Esophagus squamous epithelium (tissue), 5 donors: Measurements from ENCODE around the gene FBXW11. TPM values are rescaled to one million over a fixed set of nuclear protein-coding genes. Genes with fewer than 3 reads are reported as not detected.
"Not testable (repeated sequence)": the region's sequence is repeated elsewhere in the genome, so short reads cannot be mapped to it uniquely, and the experiment has no call there.

Experiments used
- DNase-seq: peaks from one replicate; lab custom pipeline; 2025; lab: John Stamatoyannopoulos, UW
- H3K27ac ChIP-seq, 4 donors: fragments of 200-600 bp; sonication (generic); one replicate each; pipeline ENCODE4 v1.5.1; 2016 to 2019; ENCODE audit warnings: mild to moderate bottlenecking in 1 of 4
- H3K27me3 ChIP-seq, 4 donors: fragments of 200-600 bp; sonication (generic); 1 replicate in 3 of 4; 2 replicates in 1 of 4; pipeline versions ENCODE4 v1.5.1 to v1.6.0; 2017 to 2021; ENCODE audit warnings: antibody characterized with exemption in 1 of 4
- H3K36me3 ChIP-seq, 3 donors: fragments of 200-600 bp; sonication (generic); one replicate each; pipeline ENCODE4 v1.5.1; 2016 to 2019
- H3K4me1 ChIP-seq, 3 donors: fragments of 200-600 bp; sonication (generic); one replicate each; pipeline ENCODE4 v1.5.1; 2017 to 2019
- H3K4me3 ChIP-seq, 4 donors: fragments of 200-600 bp; sonication (generic); 1 replicate in 3 of 4; 2 replicates in 1 of 4; pipeline ENCODE4 v1.5.1; 2016 to 2019; ENCODE audit warnings: mild to moderate bottlenecking in 2 of 4, moderate library complexity in 1 of 4
- H3K9me3 ChIP-seq, 3 donors: fragments of 200-600 bp; sonication (generic); one replicate each; pipeline ENCODE4 v1.5.1; 2016 to 2019
- CTCF ChIP-seq, 6 experiments: fragments of 450-650 bp in 4 of 6; fragments of 200-600 bp in 2 of 6; sonication (generic) in 2 of 6; IDR thresholded peaks; one replicate each; pipeline ENCODE4 v1.5.1; 2016 to 2019; ENCODE audit warnings: antibody characterized with exemption in 6 of 6, mild to moderate bottlenecking in 4 of 6, moderate library complexity in 4 of 6
- POLR2A ChIP-seq, 4 donors: fragments of 450-650 bp; IDR thresholded peaks; one replicate each; pipeline ENCODE4 v1.6.1; 2017; ENCODE audit warnings: antibody characterized with exemption in 4 of 4, mild to moderate bottlenecking in 4 of 4, moderate library complexity in 3 of 4
- WGBS, 2 donors: methylation state at CpG; one replicate each; pipeline ENCODE4 v1.1.5; 2018; 5-methylcytosine and 5-hydroxymethylcytosine counted together
- intact Hi-C: fragments of 100-400 bp; cut with DNase I; formaldehyde crosslinking; loops from one replicate; pipeline ENCODE4 v1.15.0; 2022
- total RNA-seq, 4 donors: library from RNA; depleted of rRNA; stranded (reverse); fragments of >200 nt; gene quantifications; one replicate each; pipeline ENCODE4 v1.1.0, GENCODE V29; 2016
- donor health status: DM: yes; HTN: yes; CAD: no.

FBXW11 gene
- total RNA-seq, 4 donors from 2014 or later: 43.5 to 63.2 (median 49.0) TPM

GRCh38 chr5:171891150-171891549 lies 115.3 kb downstream of the FBXW11 start:
- H3K36me3 ChIP-seq: peaks cover 0 to 82% (median 8%) of the 10 kb centered on the region in 3 donors
- H3K4me3 ChIP-seq: no peak overlapping the region
- DNase-seq: no peak
- no peaks in the 10 kb centered on the region for H3K27me3 ChIP-seq
- no peak overlapping the region for H3K27ac ChIP-seq
- whole genome bisulfite sequencing, 2 donors: 90 to 95% methylated on average over 4 of the region's 4 CpGs
- no peaks in the 10 kb centered on the region for H3K4me1 ChIP-seq
- intact Hi-C loops: no loop called here
- TF ChIP-seq CTCF (IDR thresholded peaks at IDR 0.05): no peak
- no peak for TF ChIP-seq POLR2A (IDR thresholded peaks at IDR 0.05)
- no peaks in the 10 kb centered on the region for H3K9me3 ChIP-seq

- Histone ChIP-seq H3K4me3 (no peak overlapping the region), H3K9me3 (no peaks in the 10 kb centered on the region), H3K27me3 (no peaks in the 10 kb centered on the region), H3K4me1 (no peaks in the 10 kb centered on the region), H3K27ac (no peak overlapping the region), H3K36me3 (peaks cover 0 to 85% (median 8%) of the 10 kb centered on the region in 3 donors)
- intact Hi-C loops: no loop called here
- TF ChIP-seq POLR2A (IDR thresholded peaks at IDR 0.05) (no peak), CTCF (IDR thresholded peaks at IDR 0.05) (no peak)
- DNase-seq: no peak
- WGBS, 2 donors: 85 to 91% methylated on average over 3 of the region's 3 CpGs
Measured at GRCh38 chr5:171888051-171888481, 118.4 kb downstream of the FBXW11 start.

- H3K9me3 ChIP-seq, H3K27me3 ChIP-seq, DNase-seq, H3K27ac ChIP-seq, intact Hi-C loops, H3K4me3 ChIP-seq, H3K4me1 ChIP-seq: not testable (repeated sequence)
- WGBS, 2 donors: no CpG with 5 or more reads among the region's 2 CpGs
- H3K36me3 ChIP-seq: peaks cover 0 to 68% (median 5%) of the 10 kb centered on the region in 3 donors
Measured at GRCh38 chr5:171886037-171886436, 120.4 kb downstream of the FBXW11 start.

- no peaks in the 10 kb centered on the region for H3K4me1 ChIP-seq
- no peak for TF ChIP-seq CTCF (IDR thresholded peaks at IDR 0.05)
- TF ChIP-seq POLR2A (IDR thresholded peaks at IDR 0.05): no peak
- no peak overlapping the region for H3K4me3 ChIP-seq
- H3K27me3 ChIP-seq: no peaks in the 10 kb centered on the region
- peaks cover 0 to 52% (median 11%) of the 10 kb centered on the region in 3 donors for H3K36me3 ChIP-seq
- no peak for DNase-seq
- 92 to 100% methylated on average over 4 of the region's 4 CpGs for WGBS, 2 donors
- no peak overlapping the region for H3K27ac ChIP-seq
- intact Hi-C loops: no loop called here
- no peaks in the 10 kb centered on the region for H3K9me3 ChIP-seq
Measured at GRCh38 chr5:171882118-171882517, 124.3 kb downstream of the FBXW11 start.

GRCh38 chr5:171874234-171874633 lies 132.2 kb downstream of the FBXW11 start:
- WGBS, 2 donors: 86 to 100% methylated on average over 1 to 2 of the region's 2 CpGs
- Histone ChIP-seq H3K9me3 (no peaks in the 10 kb centered on the region), H3K4me3 (no peak overlapping the region), H3K27me3 (no peaks in the 10 kb centered on the region), H3K4me1 (no peaks in the 10 kb centered on the region), H3K27ac (no peak overlapping the region), H3K36me3 (peaks cover 8 to 99% (median 18%) of the 10 kb centered on the region in 3 donors)
- TF ChIP-seq POLR2A (IDR thresholded peaks at IDR 0.05) (no peak), CTCF (IDR thresholded peaks at IDR 0.05) (no peak)
- no peak for DNase-seq
- intact Hi-C loops: no loop called here

- Histone ChIP-seq H3K9me3 (no peaks in the 10 kb centered on the region), H3K36me3 (peaks cover 8 to 99% (median 13%) of the 10 kb centered on the region in 3 donors), H3K4me3 (no peak overlapping the region), H3K27me3 (no peaks in the 10 kb centered on the region), H3K27ac (no peak overlapping the region), H3K4me1 (no peaks in the 10 kb centered on the region)
- intact Hi-C loops: no loop called here
- 87 to 98% methylated on average over 5 of the region's 5 CpGs for WGBS, 2 donors
- TF ChIP-seq POLR2A (IDR thresholded peaks at IDR 0.05) (no peak), CTCF (IDR thresholded peaks at IDR 0.05) (no peak)
- DNase-seq: no peak
Measured at GRCh38 chr5:171872666-171873065, 133.8 kb downstream of the FBXW11 start.
